ENCODE measurements around the gene CLDN3. TPM values are rescaled to one million over a fixed set of nuclear protein-coding genes. Genes with fewer than 3 reads are reported as not detected.

Gene CLDN3
- total and polyA plus RNA-seq, 2 donors (not counting 1 experiment from before 2014, with no cell fraction given): not detected

GRCh38 chr7:73735528-73735905, 34.6 kb downstream of the CLDN3 start:
- H3K9me3 Mint-ChIP-seq (ENCODE audit: insufficient read depth): no peaks in the 10 kb centered on the region
- intact Hi-C loops (cut with micrococcal nuclease): loop anchor here (2.0 to 10.0 kb wide), 3 partner anchors 129 to 437 kb away; partner anchors contain the start of genes EIF4H and LIMK1

More at GRCh38 chr7:73735528-73735905, 34.6 kb downstream of the CLDN3 start:
- H3K36me3 ChIP-seq (replicated peaks in 1 of 2; ENCODE audit: control extremely low read depth in 1 of 2, control insufficient read depth in 1 of 2, extremely low read depth in 1 of 2, insufficient read depth in 2 of 2, low read length in 1 of 2): peaks cover 0 to 7% of the 10 kb centered on the region in 2 experiments
- H3K9ac ChIP-seq (ENCODE audit: low read length): no peak overlapping the region
- H3K9me3 ChIP-seq (ENCODE audit: control extremely low read depth in 1 of 3, control insufficient read depth in 2 of 3, insufficient read depth in 1 of 3, low read length in 2 of 3): peaks cover 0 to 6% (median 0%) of the 10 kb centered on the region in 3 donors
- DNase-seq: no peak
- CTCF ChIA-PET: interaction anchor here (0.7 to 6.0 kb wide), 5 partner anchors 14 to 155 kb away, joined by 3 to 78 read pairs (median 3); no protein-coding TSS in a partner anchor
- H3K4me3 ChIP-seq (ENCODE audit: control extremely low read depth in 1 of 5, extremely low read depth in 1 of 5, insufficient read depth in 1 of 5, low read depth in 2 of 5, low read length in 4 of 5): no peak overlapping the region
- ATAC-seq (ENCODE audit: low read depth): no peak
- no peak overlapping the region for H3K4me3 Mint-ChIP-seq
- H2AFZ ChIP-seq (ENCODE audit: insufficient read depth, low read depth, low read length, poor library complexity, severe bottlenecking): no peak overlapping the region
- H3K27ac ChIP-seq (ENCODE audit: low read length in 2 of 2): no peak overlapping the region
- no peak overlapping the region for H3K4me2 ChIP-seq (replicated peaks; ENCODE audit: low read depth, low read length, poor library complexity, severe bottlenecking)
- H3K27me3 Mint-ChIP-seq: peaks cover under 1% of the 10 kb centered on the region
- POLR2A ChIA-PET: interaction anchor here (1.8 kb wide), 1 partner anchor 214 kb away, joined by 4 read pairs; the partner anchor contains the start of gene BAZ1B
- H3K4me1 Mint-ChIP-seq: peaks cover 11% of the 10 kb centered on the region
- H3K27ac Mint-ChIP-seq: no peak overlapping the region
- WGBS (ENCODE audit: insufficient coverage): 93% methylated on average over 3 of the region's 8 CpGs
- no peak for TF ChIP-seq CTCF (IDR thresholded peaks at IDR 0.05)
- no peak for TF ChIP-seq EZH2 (IDR thresholded peaks at IDR 0.05; ENCODE audit: borderline replicate concordance, insufficient read depth, low read depth, low read length, poor library complexity, severe bottlenecking)
- H3K27me3 ChIP-seq (replicated peaks in 1 of 4; ENCODE audit: control extremely low read depth in 1 of 4, control insufficient read depth in 3 of 4, insufficient read depth in 4 of 4, low read length in 3 of 4): no peaks in the 10 kb centered on the region
- H4K20me1 ChIP-seq (ENCODE audit: control insufficient read depth, insufficient read depth, low read length, poor library complexity, severe bottlenecking): peaks cover 8% of the 10 kb centered on the region
- peaks cover 4 to 18% of the 10 kb centered on the region in 2 donors for H3K4me1 ChIP-seq (ENCODE audit: control insufficient read depth in 2 of 2, insufficient read depth in 2 of 2, low read length in 2 of 2)
- peaks cover 4% of the 10 kb centered on the region for H3K79me2 ChIP-seq (ENCODE audit: control insufficient read depth, insufficient read depth, low read length)

Data from B cell (primary cell).